ENCODE data around the gene RIGI. TPM values are rescaled to one million over a fixed set of nuclear protein-coding genes. Genes with fewer than 3 reads are reported as not detected.

The RIGI gene
- total and polyA plus RNA-seq, 9 of the 15 experiments (the other 6 are each of a cell fraction or from before 2014, with no cell fraction given) = 0.27 to 1.1 (median 0.54) TPM

GRCh38 chr9:32572900-32573523, 47.0 kb upstream of the RIGI start, which contains the start of gene NDUFB6 (continued):
- no peak for TF ChIP-seq FOXA3 (CRISPR knock-in tag; conservative IDR thresholded peaks at IDR 0.05 in 1 of 2, IDR thresholded peaks at IDR 0.05 in 1 of 2)
- 0 out of 2 replicates have a peak, but pooled peaks have one; percentile 36 for TF ChIP-seq ZBTB7A (IDR thresholded peaks at IDR 0.05; ENCODE audit: borderline replicate concordance, control insufficient read depth, low read depth, low read length)
- TF ChIP-seq, protein P1, sequence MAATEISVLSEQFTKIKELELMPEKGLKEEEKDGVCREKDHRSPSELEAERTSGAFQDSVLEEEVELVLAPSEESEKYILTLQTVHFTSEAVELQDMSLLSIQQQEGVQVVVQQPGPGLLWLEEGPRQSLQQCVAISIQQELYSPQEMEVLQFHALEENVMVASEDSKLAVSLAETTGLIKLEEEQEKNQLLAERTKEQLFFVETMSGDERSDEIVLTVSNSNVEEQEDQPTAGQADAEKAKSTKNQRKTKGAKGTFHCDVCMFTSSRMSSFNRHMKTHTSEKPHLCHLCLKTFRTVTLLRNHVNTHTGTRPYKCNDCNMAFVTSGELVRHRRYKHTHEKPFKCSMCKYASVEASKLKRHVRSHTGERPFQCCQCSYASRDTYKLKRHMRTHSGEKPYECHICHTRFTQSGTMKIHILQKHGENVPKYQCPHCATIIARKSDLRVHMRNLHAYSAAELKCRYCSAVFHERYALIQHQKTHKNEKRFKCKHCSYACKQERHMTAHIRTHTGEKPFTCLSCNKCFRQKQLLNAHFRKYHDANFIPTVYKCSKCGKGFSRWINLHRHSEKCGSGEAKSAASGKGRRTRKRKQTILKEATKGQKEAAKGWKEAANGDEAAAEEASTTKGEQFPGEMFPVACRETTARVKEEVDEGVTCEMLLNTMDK (IDR thresholded peaks at IDR 0.05; ENCODE audit: borderline replicate concordance, insufficient read depth, low read depth, low read length, poor library complexity, severe bottlenecking) = no peak
- no peak for TF ChIP-seq ZC3H4 (CRISPR knock-in tag; IDR thresholded peaks at IDR 0.05; ENCODE audit: borderline replicate concordance)
- no peak for TF ChIP-seq HDGF (IDR thresholded peaks at IDR 0.05)
- no peak for TF ChIP-seq SIRT6 (IDR thresholded peaks at IDR 0.05; ENCODE audit: low read depth, low read length)
- TF ChIP-seq ZNF76 (CRISPR knock-in tag; IDR thresholded peaks at IDR 0.05; ENCODE audit: borderline replicate concordance) = no peak
- TF ChIP-seq CBX3 (IDR thresholded peaks at IDR 0.05; ENCODE audit: borderline replicate concordance in 1 of 2, low read length in 2 of 2) = no peak
- no peak for TF ChIP-seq SNRNP70 (optimal IDR thresholded peaks at IDR 0.05; ENCODE audit: low read depth, low read length)
- TF ChIP-seq THRB (CRISPR knock-in tag; conservative IDR thresholded peaks at IDR 0.05) = no peak
- TF ChIP-seq KDM4B (IDR thresholded peaks at IDR 0.05; ENCODE audit: borderline replicate concordance in 2 of 2, low read depth in 1 of 2) = no peak
- TF ChIP-seq, protein P2, sequence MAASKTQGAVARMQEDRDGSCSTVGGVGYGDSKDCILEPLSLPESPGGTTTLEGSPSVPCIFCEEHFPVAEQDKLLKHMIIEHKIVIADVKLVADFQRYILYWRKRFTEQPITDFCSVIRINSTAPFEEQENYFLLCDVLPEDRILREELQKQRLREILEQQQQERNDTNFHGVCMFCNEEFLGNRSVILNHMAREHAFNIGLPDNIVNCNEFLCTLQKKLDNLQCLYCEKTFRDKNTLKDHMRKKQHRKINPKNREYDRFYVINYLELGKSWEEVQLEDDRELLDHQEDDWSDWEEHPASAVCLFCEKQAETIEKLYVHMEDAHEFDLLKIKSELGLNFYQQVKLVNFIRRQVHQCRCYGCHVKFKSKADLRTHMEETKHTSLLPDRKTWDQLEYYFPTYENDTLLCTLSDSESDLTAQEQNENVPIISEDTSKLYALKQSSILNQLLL (CRISPR knock-in tag; IDR thresholded peaks at IDR 0.05; ENCODE audit: borderline replicate concordance) = no peak
- peak in 1 of 2 experiments; percentile 44; a peak in 1 of 4 replicates for TF ChIP-seq TEAD1 (CRISPR knock-in tag; IDR thresholded peaks at IDR 0.05)
- TF ChIP-seq NFIC (IDR thresholded peaks at IDR 0.05) = no peak; the same call in 1 of the 2 replicates
- peak; percentile 30 for TF ChIP-seq SAP30 (IDR thresholded peaks at IDR 0.05; ENCODE audit: borderline replicate concordance, insufficient read depth, low read depth, low read length, poor library complexity, severe bottlenecking)
- no peak for TF ChIP-seq ZNF431 (CRISPR knock-in tag; IDR thresholded peaks at IDR 0.05)
- TF ChIP-seq PURB (CRISPR knock-in tag; IDR thresholded peaks at IDR 0.05; ENCODE audit: low read depth) = no peak
- TF ChIP-seq, protein P3, sequence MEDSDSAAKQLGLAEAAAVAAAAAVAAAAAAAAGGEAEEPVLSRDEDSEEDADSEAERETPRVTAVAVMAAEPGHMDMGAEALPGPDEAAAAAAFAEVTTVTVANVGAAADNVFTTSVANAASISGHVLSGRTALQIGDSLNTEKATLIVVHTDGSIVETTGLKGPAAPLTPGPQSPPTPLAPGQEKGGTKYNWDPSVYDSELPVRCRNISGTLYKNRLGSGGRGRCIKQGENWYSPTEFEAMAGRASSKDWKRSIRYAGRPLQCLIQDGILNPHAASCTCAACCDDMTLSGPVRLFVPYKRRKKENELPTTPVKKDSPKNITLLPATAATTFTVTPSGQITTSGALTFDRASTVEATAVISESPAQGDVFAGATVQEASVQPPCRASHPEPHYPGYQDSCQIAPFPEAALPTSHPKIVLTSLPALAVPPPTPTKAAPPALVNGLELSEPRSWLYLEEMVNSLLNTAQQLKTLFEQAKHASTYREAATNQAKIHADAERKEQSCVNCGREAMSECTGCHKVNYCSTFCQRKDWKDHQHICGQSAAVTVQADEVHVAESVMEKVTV (CRISPR knock-in tag; IDR thresholded peaks at IDR 0.05) = no peak
- no peak for TF ChIP-seq ZSCAN29 (IDR thresholded peaks at IDR 0.05)
- no peak for TF ChIP-seq SMARCA5 (IDR thresholded peaks at IDR 0.05)
- no peak for TF ChIP-seq ZNF695 (CRISPR knock-in tag; IDR thresholded peaks at IDR 0.05)
